Measurements from ENCODE around the gene ZNF672. TPM values are rescaled to one million over a fixed set of nuclear protein-coding genes. Genes with fewer than 3 reads are reported as not detected.
"Not testable (repeated sequence)": the region's sequence is repeated elsewhere in the genome, so short reads cannot be mapped to it uniquely, and the experiment has no call there.

The ZNF672 gene
- total and polyA plus RNA-seq, 4 donors, result 13.8 to 35.1 (median 26.7) TPM

- peak within 1 kb of the TSS; percentile 83 for H3K4me3 ChIP-seq (ENCODE audit: low read depth, low read length)
- no peaks in the 10 kb centered on the region for H3K9me3 ChIP-seq (ENCODE audit: control insufficient read depth, insufficient read depth, low read length)
- WGBS (ENCODE audit: insufficient coverage), result under 1% methylated on average over 48 of the region's 56 CpGs
- no peaks in the 10 kb centered on the region for H3K27me3 ChIP-seq (ENCODE audit: control insufficient read depth, insufficient read depth, low read length)
- peak within 1 kb of the TSS; percentile 93 for H3K27ac ChIP-seq (ENCODE audit: low read depth, low read length)
- peak; percentile 93 to 99 (median 96) for DNase-seq (ENCODE audit: low read depth in 4 of 6, low spot score in 6 of 6)
- peaks cover 28% of the 10 kb centered on the region for H3K4me1 ChIP-seq (ENCODE audit: control insufficient read depth, insufficient read depth, low read length)
- peaks cover 17% of the 10 kb centered on the region for H3K36me3 ChIP-seq (ENCODE audit: control insufficient read depth, insufficient read depth, low read length)
Measured at GRCh38 chr1:248825909-248826760, 11.9 kb upstream of the ZNF672 start, which contains the start of gene SH3BP5L. Gene SH3BP5L (minus strand): TSS chr1:248825915. CDS start chr1:248824935, 980 bp downstream.

- WGBS (ENCODE audit: insufficient coverage), result 89% methylated on average over 1 of the region's 3 CpGs
- Histone ChIP-seq H3K27ac (ENCODE audit: low read depth, low read length) (no peak overlapping the region), H3K4me1 (ENCODE audit: control insufficient read depth, insufficient read depth, low read length) (peaks cover 20% of the 10 kb centered on the region), H3K36me3 (ENCODE audit: control insufficient read depth, insufficient read depth, low read length) (peaks cover 11% of the 10 kb centered on the region), H3K27me3 (ENCODE audit: control insufficient read depth, insufficient read depth, low read length) (no peaks in the 10 kb centered on the region), H3K4me3 (ENCODE audit: low read depth, low read length) (no peak overlapping the region), H3K9me3 (ENCODE audit: control insufficient read depth, insufficient read depth, low read length) (no peaks in the 10 kb centered on the region)
- no peak for DNase-seq (ENCODE audit: low read depth in 4 of 6, low spot score in 6 of 6)
Measured at GRCh38 chr1:248828845-248829244, 9.2 kb upstream of the ZNF672 start.

- not testable (repeated sequence) for H3K27ac ChIP-seq (ENCODE audit: low read depth, low read length); H3K27me3 ChIP-seq (ENCODE audit: control insufficient read depth, insufficient read depth, low read length); H3K36me3 ChIP-seq (ENCODE audit: control insufficient read depth, insufficient read depth, low read length); H3K9me3 ChIP-seq (ENCODE audit: control insufficient read depth, insufficient read depth, low read length); H3K4me1 ChIP-seq (ENCODE audit: control insufficient read depth, insufficient read depth, low read length); DNase-seq (ENCODE audit: low read depth in 4 of 6, low spot score in 6 of 6); H3K4me3 ChIP-seq (ENCODE audit: low read depth, low read length)
- no CpG with 5 or more reads among the region's 3 CpGs for WGBS (ENCODE audit: insufficient coverage)
Measured at GRCh38 chr1:248830718-248831017, 7.4 kb upstream of the ZNF672 start.

- Histone ChIP-seq H3K36me3 (ENCODE audit: control insufficient read depth, insufficient read depth, low read length) (no peaks in the 10 kb centered on the region), H3K27me3 (ENCODE audit: control insufficient read depth, insufficient read depth, low read length) (no peaks in the 10 kb centered on the region), H3K27ac (ENCODE audit: low read depth, low read length) (no peak overlapping the region), H3K9me3 (ENCODE audit: control insufficient read depth, insufficient read depth, low read length) (no peaks in the 10 kb centered on the region), H3K4me3 (ENCODE audit: low read depth, low read length) (no peak overlapping the region), H3K4me1 (ENCODE audit: control insufficient read depth, insufficient read depth, low read length) (peaks cover 5% of the 10 kb centered on the region)
- WGBS (ENCODE audit: insufficient coverage), result no CpG with 5 or more reads among the region's 1 CpG
- no peak for DNase-seq (ENCODE audit: low read depth in 4 of 6, low spot score in 6 of 6)
Measured at GRCh38 chr1:248831842-248832241, 6.2 kb upstream of the ZNF672 start.

GRCh38 chr1:248834343-248834940 lies 3.6 kb upstream of the ZNF672 start:
- H3K36me3 ChIP-seq (ENCODE audit: control insufficient read depth, insufficient read depth, low read length), result no peaks in the 10 kb centered on the region
- no peak overlapping the region for H3K4me3 ChIP-seq (ENCODE audit: low read depth, low read length)
- no peaks in the 10 kb centered on the region for H3K9me3 ChIP-seq (ENCODE audit: control insufficient read depth, insufficient read depth, low read length)
- DNase-seq (ENCODE audit: low read depth in 4 of 6, low spot score in 6 of 6), result no peak
- no peaks in the 10 kb centered on the region for H3K27me3 ChIP-seq (ENCODE audit: control insufficient read depth, insufficient read depth, low read length)
- H3K4me1 ChIP-seq (ENCODE audit: control insufficient read depth, insufficient read depth, low read length), result peaks cover 16% of the 10 kb centered on the region
- WGBS (ENCODE audit: insufficient coverage), result 61% methylated on average over 2 of the region's 7 CpGs
- no peak overlapping the region for H3K27ac ChIP-seq (ENCODE audit: low read depth, low read length)

- peak overlapping the region; percentile 70 for H3K27ac ChIP-seq (ENCODE audit: low read depth, low read length)
- WGBS (ENCODE audit: insufficient coverage), result 43% methylated on average over 9 of the region's 11 CpGs
- no peaks in the 10 kb centered on the region for H3K9me3 ChIP-seq (ENCODE audit: control insufficient read depth, insufficient read depth, low read length)
- H3K27me3 ChIP-seq (ENCODE audit: control insufficient read depth, insufficient read depth, low read length), result no peaks in the 10 kb centered on the region
- peak overlapping the region; percentile 81 for H3K4me3 ChIP-seq (ENCODE audit: low read depth, low read length)
- peaks cover 27% of the 10 kb centered on the region for H3K4me1 ChIP-seq (ENCODE audit: control insufficient read depth, insufficient read depth, low read length)
- DNase-seq (ENCODE audit: low read depth in 4 of 6, low spot score in 6 of 6), result no peak
- H3K36me3 ChIP-seq (ENCODE audit: control insufficient read depth, insufficient read depth, low read length), result peaks cover 4% of the 10 kb centered on the region
Measured at GRCh38 chr1:248837045-248837780, 811 bp upstream of the ZNF672 start.

GRCh38 chr1:248838357-248839167 lies 538 bp downstream of the ZNF672 start:
- Histone ChIP-seq H3K4me3 (ENCODE audit: low read depth, low read length) (peak overlapping the region; percentile 81), H3K36me3 (ENCODE audit: control insufficient read depth, insufficient read depth, low read length) (peaks cover 9% of the 10 kb centered on the region), H3K9me3 (ENCODE audit: control insufficient read depth, insufficient read depth, low read length) (no peaks in the 10 kb centered on the region), H3K4me1 (ENCODE audit: control insufficient read depth, insufficient read depth, low read length) (peaks cover 27% of the 10 kb centered on the region), H3K27ac (ENCODE audit: low read depth, low read length) (peak overlapping the region; percentile 99), H3K27me3 (ENCODE audit: control insufficient read depth, insufficient read depth, low read length) (no peaks in the 10 kb centered on the region)
- peak; percentile 76 to 96 (median 89) for DNase-seq (ENCODE audit: low read depth in 4 of 6, low spot score in 6 of 6)
- under 1% methylated on average over 82 of the region's 82 CpGs for WGBS (ENCODE audit: insufficient coverage)

- H3K27me3 ChIP-seq (ENCODE audit: control insufficient read depth, insufficient read depth, low read length), result no peaks in the 10 kb centered on the region
- H3K4me1 ChIP-seq (ENCODE audit: control insufficient read depth, insufficient read depth, low read length), result peaks cover 27% of the 10 kb centered on the region
- DNase-seq (ENCODE audit: low read depth in 4 of 6, low spot score in 6 of 6), result no peak
- H3K9me3 ChIP-seq (ENCODE audit: control insufficient read depth, insufficient read depth, low read length), result no peaks in the 10 kb centered on the region
- H3K27ac ChIP-seq (ENCODE audit: low read depth, low read length), result peak overlapping the region; percentile 99
- peaks cover 9% of the 10 kb centered on the region for H3K36me3 ChIP-seq (ENCODE audit: control insufficient read depth, insufficient read depth, low read length)
- WGBS (ENCODE audit: insufficient coverage), result 0% methylated on average over 5 of the region's 10 CpGs
- peak overlapping the region; percentile 81 for H3K4me3 ChIP-seq (ENCODE audit: low read depth, low read length)
Measured at GRCh38 chr1:248839168-248839555, 1.1 kb downstream of the ZNF672 start.

GRCh38 chr1:248840946-248841345 lies 2.9 kb downstream of the ZNF672 start:
- no peak overlapping the region for H3K27ac ChIP-seq (ENCODE audit: low read depth, low read length)
- H3K36me3 ChIP-seq (ENCODE audit: control insufficient read depth, insufficient read depth, low read length), result peaks cover 24% of the 10 kb centered on the region
- H3K27me3 ChIP-seq (ENCODE audit: control insufficient read depth, insufficient read depth, low read length), result no peaks in the 10 kb centered on the region
- peaks cover 27% of the 10 kb centered on the region for H3K4me1 ChIP-seq (ENCODE audit: control insufficient read depth, insufficient read depth, low read length)
- H3K9me3 ChIP-seq (ENCODE audit: control insufficient read depth, insufficient read depth, low read length), result no peaks in the 10 kb centered on the region
- 93% methylated on average over 4 of the region's 4 CpGs for WGBS (ENCODE audit: insufficient coverage)
- no peak for DNase-seq (ENCODE audit: low read depth in 4 of 6, low spot score in 6 of 6)
- H3K4me3 ChIP-seq (ENCODE audit: low read depth, low read length), result no peak overlapping the region

All from spinal cord (tissue), 10 donors.